ENCODE measurements around the gene HSBP1L1.
"Not testable (repeated sequence)": the region's sequence is repeated elsewhere in the genome, so short reads cannot be mapped to it uniquely, and the experiment has no call there.

The HSBP1L1 gene

DNA sequence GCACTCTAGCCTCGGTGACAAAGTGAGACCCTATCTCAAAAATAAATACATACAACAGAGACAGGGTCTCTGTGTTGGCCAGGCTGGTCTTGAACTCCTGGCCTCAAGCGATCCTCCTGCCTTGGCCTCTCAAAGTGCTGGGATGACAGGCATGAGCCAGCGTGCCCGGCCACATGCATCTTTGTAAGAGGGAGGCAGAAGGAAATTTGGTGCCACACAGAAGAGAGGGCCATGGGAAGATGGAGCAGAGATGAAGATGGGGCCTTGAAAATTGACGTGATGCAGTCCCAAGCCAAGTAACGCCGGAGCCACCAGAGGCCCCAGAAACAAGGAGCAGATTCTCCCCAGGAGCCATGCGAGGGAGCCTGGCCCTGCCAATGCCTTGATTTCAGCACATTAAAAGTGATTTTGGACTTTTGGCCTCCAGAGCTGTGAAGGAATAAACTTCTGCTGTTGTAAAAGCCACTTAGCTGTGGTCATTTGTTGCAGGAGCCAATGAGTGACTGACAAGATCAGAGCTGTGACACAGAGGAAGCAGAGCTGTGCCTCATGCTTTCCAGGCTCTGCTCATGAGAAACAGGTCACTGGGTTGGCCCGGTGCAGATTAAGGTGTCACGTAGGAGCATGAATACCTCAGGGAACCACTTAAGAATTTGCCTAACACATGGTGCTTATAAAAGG lies 10.3 kb upstream of the HSBP1L1 start:
- Histone ChIP-seq H3K9me3 (no peaks in the 10 kb centered on the region), H3K4me3 (no peak overlapping the region), H3K4me1 (peaks cover 17% of the 10 kb centered on the region), H3K36me3 (replicated peaks) (peaks cover 3% of the 10 kb centered on the region; the same call in 1 of the 2 replicates), H3K27me3 (ENCODE audit: low read depth) (no peaks in the 10 kb centered on the region)
- no peak for DNase-seq (ENCODE audit: low spot score in 2 of 2)
- in situ Hi-C loops (cut with MboI; ENCODE audit: low sequenced_read_pairs): no loop called here

GRCh38 chr18:79954791-79955190 lies 9.7 kb upstream of the HSBP1L1 start:
- Histone ChIP-seq H3K36me3 (replicated peaks) (no peaks in the 10 kb centered on the region), H3K9me3 (no peaks in the 10 kb centered on the region), H3K4me3 (no peak overlapping the region), H3K4me1 (peaks cover 21% of the 10 kb centered on the region), H3K27me3 (ENCODE audit: low read depth) (no peaks in the 10 kb centered on the region)
- DNase-seq (ENCODE audit: low spot score in 2 of 2): no peak
- in situ Hi-C loops (cut with MboI; ENCODE audit: low sequenced_read_pairs): no loop called here

- Histone ChIP-seq H3K36me3 (replicated peaks) (no peaks in the 10 kb centered on the region), H3K4me3 (no peak overlapping the region), H3K27me3 (ENCODE audit: low read depth) (no peaks in the 10 kb centered on the region), H3K9me3 (no peaks in the 10 kb centered on the region), H3K4me1 (peaks cover 23% of the 10 kb centered on the region)
- in situ Hi-C loops (cut with MboI; ENCODE audit: low sequenced_read_pairs): no loop called here
- no peak for DNase-seq (ENCODE audit: low spot score in 2 of 2)
These were observed 9.0 kb upstream of the HSBP1L1 start for GRCh38 chr18:79955302-79956075.

DNA sequence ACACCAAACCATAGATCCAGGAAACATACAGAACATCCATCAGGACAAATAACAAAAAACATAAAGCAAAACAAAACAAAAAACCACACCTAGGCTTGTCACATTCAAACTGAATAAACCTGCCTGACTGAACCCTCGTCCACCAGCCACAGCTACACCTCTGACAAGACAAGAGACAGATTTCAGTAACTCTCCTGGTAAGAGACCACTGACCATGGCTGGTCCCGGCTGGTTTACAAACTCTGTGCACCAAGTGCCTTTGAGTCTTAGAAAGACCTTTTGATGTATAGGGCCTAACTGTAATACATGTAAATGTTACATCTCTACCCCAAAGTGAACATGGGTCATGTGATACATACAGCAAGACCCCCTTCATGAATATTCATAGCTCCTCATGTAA lies 8.2 kb upstream of the HSBP1L1 start:
- Histone ChIP-seq H3K4me3 (no peak overlapping the region), H3K4me1 (peaks cover 31% of the 10 kb centered on the region), H3K27me3 (ENCODE audit: low read depth) (no peaks in the 10 kb centered on the region), H3K9me3 (no peaks in the 10 kb centered on the region), H3K36me3 (replicated peaks) (no peaks in the 10 kb centered on the region)
- in situ Hi-C loops (cut with MboI; ENCODE audit: low sequenced_read_pairs): no loop called here
- DNase-seq (ENCODE audit: low spot score in 2 of 2): no peak

DNA sequence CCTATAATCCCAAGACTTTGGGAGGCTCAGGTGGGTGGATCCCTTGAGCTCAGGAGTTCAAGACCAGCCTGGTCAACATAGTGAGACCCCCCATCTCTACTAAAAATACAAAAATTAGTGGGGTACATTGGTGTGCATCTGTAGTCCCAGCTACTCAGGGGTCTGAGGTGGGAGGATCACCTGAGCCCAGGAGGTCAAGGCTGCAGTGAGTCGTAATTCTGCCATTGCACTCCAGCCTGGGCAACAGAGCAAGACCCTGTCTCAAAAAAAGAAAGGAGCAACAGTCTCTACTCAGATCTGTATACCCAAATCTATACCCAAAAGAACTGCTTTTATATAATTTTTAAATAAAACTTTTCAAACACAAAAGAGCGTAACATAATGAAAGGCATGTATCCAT lies 5.5 kb upstream of the HSBP1L1 start:
- no peak for DNase-seq (ENCODE audit: low spot score in 2 of 2)

GRCh38 chr18:79960161-79960801 lies 4.2 kb upstream of the HSBP1L1 start:
- peaks cover 38% of the 10 kb centered on the region for H3K4me1 ChIP-seq

More for the DNA sequence above, 5.5 kb upstream of the HSBP1L1 start:
- Histone ChIP-seq H3K4me3 (no peak overlapping the region), H3K36me3 (replicated peaks) (no peaks in the 10 kb centered on the region), H3K4me1 (peaks cover 32% of the 10 kb centered on the region), H3K9me3 (no peaks in the 10 kb centered on the region), H3K27me3 (ENCODE audit: low read depth) (no peaks in the 10 kb centered on the region)
- in situ Hi-C loops (cut with MboI; ENCODE audit: low sequenced_read_pairs): no loop called here

DNA sequence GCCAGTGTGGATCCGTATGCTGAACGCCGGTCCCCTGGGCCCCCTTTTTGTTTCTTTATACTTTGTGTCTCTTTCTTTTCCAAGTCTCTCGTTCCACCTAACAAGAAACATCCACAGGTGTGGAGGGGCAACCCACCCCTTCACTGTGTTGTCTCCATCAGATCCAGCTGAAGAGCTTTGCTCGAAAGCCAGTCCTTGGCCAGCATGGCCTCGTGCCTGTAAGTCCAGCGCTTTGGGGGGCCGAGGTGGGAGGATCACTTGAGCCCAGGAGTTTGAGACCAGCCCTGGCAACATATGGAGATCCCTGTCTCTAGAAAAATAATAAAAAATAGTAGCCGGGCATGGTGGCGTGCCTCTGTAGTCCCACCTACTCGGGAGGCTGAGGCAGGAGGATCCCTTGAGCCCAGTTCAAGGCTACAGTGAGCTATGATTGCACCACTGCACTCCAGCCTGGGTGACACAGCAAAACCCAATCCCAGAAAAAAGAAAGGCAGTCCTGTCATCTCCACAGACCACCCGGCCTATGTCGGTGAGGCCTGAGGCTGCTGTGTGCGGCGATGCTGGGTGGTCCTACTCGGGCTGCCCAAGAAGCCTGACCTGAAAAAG lies 3.4 kb upstream of the HSBP1L1 start:
- peaks cover 42% of the 10 kb centered on the region for H3K4me1 ChIP-seq
- no peaks in the 10 kb centered on the region for H3K9me3 ChIP-seq
- DNase-seq (ENCODE audit: low spot score in 2 of 2): no peak
- in situ Hi-C loops (cut with MboI; ENCODE audit: low sequenced_read_pairs): no loop called here
- H3K36me3 ChIP-seq (replicated peaks): no peaks in the 10 kb centered on the region
- no peak overlapping the region for H3K4me3 ChIP-seq
- H3K27me3 ChIP-seq (ENCODE audit: low read depth): no peaks in the 10 kb centered on the region

More at GRCh38 chr18:79960161-79960801, 4.2 kb upstream of the HSBP1L1 start:
- in situ Hi-C loops (cut with MboI; ENCODE audit: low sequenced_read_pairs); H3K36me3 ChIP-seq (replicated peaks); H3K27me3 ChIP-seq (ENCODE audit: low read depth); H3K9me3 ChIP-seq; H3K4me3 ChIP-seq: not testable (repeated sequence)
- DNase-seq (ENCODE audit: low spot score in 2 of 2): peak; percentile 73 to 78

GRCh38 chr18:79961527-79962291 lies 2.7 kb upstream of the HSBP1L1 start:
- H3K27me3 ChIP-seq (ENCODE audit: low read depth): no peaks in the 10 kb centered on the region
- peaks cover 42% of the 10 kb centered on the region for H3K4me1 ChIP-seq
- no peak for DNase-seq (ENCODE audit: low spot score in 2 of 2)
- no peaks in the 10 kb centered on the region for H3K9me3 ChIP-seq
- in situ Hi-C loops (cut with MboI; ENCODE audit: low sequenced_read_pairs): no loop called here
- peaks cover 4% of the 10 kb centered on the region for H3K36me3 ChIP-seq (replicated peaks)
- no peak overlapping the region for H3K4me3 ChIP-seq

- in situ Hi-C loops (cut with MboI; ENCODE audit: low sequenced_read_pairs): no loop called here
- H3K36me3 ChIP-seq (replicated peaks): peaks cover 4% of the 10 kb centered on the region
- H3K27me3 ChIP-seq (ENCODE audit: low read depth): no peaks in the 10 kb centered on the region
- no peak for DNase-seq (ENCODE audit: low spot score in 2 of 2)
- no peak overlapping the region for H3K4me3 ChIP-seq
- peaks cover 42% of the 10 kb centered on the region for H3K4me1 ChIP-seq
- H3K9me3 ChIP-seq: no peaks in the 10 kb centered on the region
These were observed 2.1 kb upstream of the HSBP1L1 start for GRCh38 chr18:79962311-79962710.

DNA sequence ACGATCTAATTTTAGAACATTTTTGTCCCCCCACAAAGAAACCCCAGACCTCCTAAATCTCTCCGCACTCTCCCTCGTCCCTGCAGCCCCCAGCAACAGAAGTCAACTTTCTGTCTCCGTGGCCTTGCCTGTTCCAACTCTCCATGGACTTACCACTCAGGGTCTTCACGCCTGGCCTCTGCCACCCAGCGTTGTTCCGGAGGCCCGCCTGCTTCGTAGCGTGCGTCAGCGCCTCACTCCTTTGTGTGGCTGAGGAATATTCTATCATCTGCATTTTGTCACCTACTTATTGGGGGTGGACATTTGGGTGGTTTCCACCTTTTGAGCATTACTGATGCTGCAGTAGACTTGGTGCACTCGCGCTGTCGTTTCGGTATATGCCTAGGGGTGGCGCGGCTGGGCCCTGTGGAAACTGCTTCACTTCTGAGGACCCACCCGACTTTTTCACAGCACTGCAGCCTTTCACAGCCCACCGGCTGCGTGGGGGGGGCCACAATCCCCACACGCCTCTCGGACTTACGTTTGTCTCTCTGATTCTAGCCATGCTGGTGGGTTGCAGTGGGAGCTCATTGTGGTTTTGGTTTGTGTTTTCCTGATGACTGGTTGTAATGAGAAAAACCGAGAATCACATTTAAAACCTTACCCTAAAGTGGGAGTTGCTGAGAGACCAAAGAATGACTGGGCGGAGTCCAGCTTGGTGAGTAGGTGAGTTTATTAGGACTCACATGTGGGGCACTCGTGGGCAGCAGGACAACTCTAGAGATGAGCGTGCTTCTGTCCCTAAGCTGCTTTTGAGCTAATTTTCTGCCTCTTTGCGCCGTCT lies 1.4 kb upstream of the HSBP1L1 start:
- Histone ChIP-seq H3K9me3 (no peaks in the 10 kb centered on the region), H3K4me3 (no peak overlapping the region), H3K27me3 (ENCODE audit: low read depth) (no peaks in the 10 kb centered on the region), H3K4me1 (peaks cover 39% of the 10 kb centered on the region), H3K36me3 (replicated peaks) (peaks cover 8% of the 10 kb centered on the region)
- DNase-seq (ENCODE audit: low spot score in 2 of 2): no peak
- in situ Hi-C loops (cut with MboI; ENCODE audit: low sequenced_read_pairs): no loop called here

DNA sequence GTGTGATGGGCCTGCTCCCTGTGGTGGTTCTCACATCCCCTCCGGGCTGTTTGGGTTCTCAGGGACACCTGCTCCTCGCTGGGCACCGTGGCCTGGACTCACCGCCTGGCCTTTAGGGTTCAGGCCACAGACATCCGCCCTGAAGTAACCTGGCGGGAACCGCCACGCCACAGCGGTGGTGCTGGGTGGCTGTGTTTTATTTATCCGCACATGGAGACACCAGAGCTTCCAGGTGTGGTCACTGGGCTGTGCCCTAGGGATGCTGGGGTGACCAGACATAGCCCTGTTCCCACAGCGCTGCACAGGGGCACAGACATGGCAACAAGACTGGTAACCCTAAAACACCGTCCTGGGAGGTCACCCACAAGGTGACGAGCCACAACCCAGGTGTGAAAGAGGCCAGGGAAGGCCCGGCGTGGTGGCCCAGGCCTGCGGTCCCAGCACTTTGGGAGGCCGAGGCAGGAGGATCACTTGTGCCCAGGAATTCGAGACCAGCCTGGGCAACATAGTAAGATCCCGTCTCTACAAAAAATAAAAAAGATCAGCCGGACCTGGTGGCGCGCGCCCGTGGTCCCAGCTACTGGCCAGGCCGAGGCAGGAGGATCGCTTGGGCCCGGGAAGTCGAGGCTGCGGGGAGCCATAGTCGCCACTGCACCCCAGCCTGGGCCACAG lies 649 bp upstream of the HSBP1L1 start:
- Histone ChIP-seq H3K27me3 (ENCODE audit: low read depth) (no peaks in the 10 kb centered on the region), H3K4me1 (peaks cover 33% of the 10 kb centered on the region), H3K4me3 (peak overlapping the region; percentile 45), H3K36me3 (replicated peaks) (peaks cover 15% of the 10 kb centered on the region), H3K9me3 (no peaks in the 10 kb centered on the region)
- no peak for DNase-seq (ENCODE audit: low spot score in 2 of 2)
- in situ Hi-C loops (cut with MboI; ENCODE audit: low sequenced_read_pairs): no loop called here

DNA sequence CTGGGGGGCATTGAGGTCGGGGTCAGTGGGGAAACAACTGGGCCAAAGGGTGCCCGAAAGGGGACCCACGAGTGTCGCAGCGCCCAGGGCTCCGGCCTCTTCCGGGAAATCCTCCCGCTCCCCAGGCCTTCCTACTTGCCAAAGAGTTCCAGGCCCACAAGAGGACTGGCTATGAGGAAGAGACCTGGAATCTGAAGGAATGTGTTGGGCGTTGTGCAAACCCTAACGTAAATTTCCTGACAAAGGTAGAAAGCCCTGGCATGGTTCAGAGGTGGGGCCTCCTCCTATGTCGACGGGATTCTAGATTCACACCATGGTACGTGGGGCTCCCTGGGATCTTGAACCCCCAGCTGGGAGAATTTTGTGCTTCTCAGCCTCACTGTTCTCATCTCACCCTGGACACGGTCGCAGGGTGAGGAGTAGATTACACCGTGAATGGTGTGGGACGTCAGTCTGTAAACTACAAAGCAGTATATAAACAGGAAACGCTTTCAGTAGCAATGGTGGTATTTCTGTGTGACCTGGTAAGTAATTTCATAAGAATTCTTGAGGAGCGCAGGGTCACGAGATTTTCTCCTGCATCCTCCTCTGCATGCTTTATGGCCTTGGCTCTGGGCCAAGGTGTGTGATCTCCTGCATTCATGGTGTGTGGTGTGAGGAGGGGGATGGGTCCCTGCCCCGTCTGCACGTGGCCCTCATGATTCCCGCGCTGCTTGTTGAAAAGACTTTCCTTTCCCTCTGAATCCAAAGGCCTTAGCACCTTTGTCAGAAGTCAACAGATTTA lies 868 bp downstream of the HSBP1L1 start:
- DNase-seq (ENCODE audit: low spot score in 2 of 2): peak; percentile 54 to 85
- H3K4me3 ChIP-seq: peak overlapping the region; percentile 45

More for the DNA sequence above, 868 bp downstream of the HSBP1L1 start:
- Histone ChIP-seq H3K27me3 (ENCODE audit: low read depth) (no peaks in the 10 kb centered on the region), H3K9me3 (no peaks in the 10 kb centered on the region), H3K36me3 (replicated peaks) (peaks cover 15% of the 10 kb centered on the region), H3K4me1 (peaks cover 21% of the 10 kb centered on the region)
- in situ Hi-C loops (cut with MboI; ENCODE audit: low sequenced_read_pairs): no loop called here
